ENCODE results near the gene NFASC. TPM values are rescaled to one million over a fixed set of nuclear protein-coding genes. Genes with fewer than 3 reads are reported as not detected.

NFASC gene
- polyA plus RNA-seq, 1 donor from 2014 or later = 0.50 TPM

DNA sequence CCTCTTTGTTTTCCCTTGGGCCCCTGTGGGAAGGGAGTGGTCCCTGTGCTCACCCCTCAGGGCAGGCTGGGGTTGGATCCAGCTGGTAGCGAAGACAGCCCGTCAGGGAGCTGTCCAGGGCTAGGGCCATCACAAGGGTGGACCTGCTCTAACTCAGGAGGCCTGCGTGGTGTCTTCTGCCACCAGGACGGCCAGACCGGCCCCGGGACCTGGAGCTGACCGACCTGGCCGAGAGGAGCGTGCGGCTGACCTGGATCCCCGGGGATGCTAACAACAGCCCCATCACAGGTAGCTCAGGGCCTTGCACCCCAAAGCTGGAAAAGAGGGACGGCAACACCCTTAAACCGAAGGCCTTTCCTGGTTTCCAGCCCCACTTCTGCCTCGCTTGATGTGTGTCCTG is 108.1 kb downstream of the NFASC start:
- Mint-ChIP-seq H3K27me3 (peaks cover 16% of the 10 kb centered on the region), H3K4me3 (peak overlapping the region in 1 of 4 donors; percentile 65), H3K27ac (no peak overlapping the region)

DNA sequence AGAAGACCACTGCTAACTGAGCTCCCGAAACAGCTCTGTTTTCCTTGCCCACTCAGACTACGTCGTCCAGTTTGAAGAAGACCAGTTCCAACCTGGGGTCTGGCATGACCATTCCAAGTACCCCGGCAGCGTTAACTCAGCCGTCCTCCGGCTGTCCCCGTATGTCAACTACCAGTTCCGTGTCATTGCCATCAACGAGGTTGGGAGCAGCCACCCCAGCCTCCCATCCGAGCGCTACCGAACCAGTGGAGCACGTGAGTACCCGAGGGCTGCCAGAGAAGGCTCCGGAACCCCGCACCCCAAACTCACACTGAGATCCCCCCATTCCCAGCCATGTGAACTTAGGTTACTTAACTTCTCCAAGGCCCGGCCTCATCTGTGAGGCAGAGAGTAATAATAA is 108.6 kb downstream of the NFASC start:
- no peak overlapping the region for H3K27ac Mint-ChIP-seq
- peak overlapping the region in 2 of 4 donors; percentile 11 to 65 for H3K4me3 Mint-ChIP-seq
- peaks cover 2% of the 10 kb centered on the region for H3K36me3 Mint-ChIP-seq
- H3K27me3 Mint-ChIP-seq = peaks cover 14% of the 10 kb centered on the region
- H3K4me1 Mint-ChIP-seq = peaks cover 10 to 23% (median 12%) of the 10 kb centered on the region in 3 donors
- H3K9me3 Mint-ChIP-seq = no peaks in the 10 kb centered on the region

More for the DNA sequence above, 108.1 kb downstream of the NFASC start:
- H3K36me3 Mint-ChIP-seq = peaks cover 2% of the 10 kb centered on the region
- H3K9me3 Mint-ChIP-seq = no peaks in the 10 kb centered on the region
- H3K4me1 Mint-ChIP-seq = peaks cover 10 to 23% (median 12%) of the 10 kb centered on the region in 3 donors

DNA sequence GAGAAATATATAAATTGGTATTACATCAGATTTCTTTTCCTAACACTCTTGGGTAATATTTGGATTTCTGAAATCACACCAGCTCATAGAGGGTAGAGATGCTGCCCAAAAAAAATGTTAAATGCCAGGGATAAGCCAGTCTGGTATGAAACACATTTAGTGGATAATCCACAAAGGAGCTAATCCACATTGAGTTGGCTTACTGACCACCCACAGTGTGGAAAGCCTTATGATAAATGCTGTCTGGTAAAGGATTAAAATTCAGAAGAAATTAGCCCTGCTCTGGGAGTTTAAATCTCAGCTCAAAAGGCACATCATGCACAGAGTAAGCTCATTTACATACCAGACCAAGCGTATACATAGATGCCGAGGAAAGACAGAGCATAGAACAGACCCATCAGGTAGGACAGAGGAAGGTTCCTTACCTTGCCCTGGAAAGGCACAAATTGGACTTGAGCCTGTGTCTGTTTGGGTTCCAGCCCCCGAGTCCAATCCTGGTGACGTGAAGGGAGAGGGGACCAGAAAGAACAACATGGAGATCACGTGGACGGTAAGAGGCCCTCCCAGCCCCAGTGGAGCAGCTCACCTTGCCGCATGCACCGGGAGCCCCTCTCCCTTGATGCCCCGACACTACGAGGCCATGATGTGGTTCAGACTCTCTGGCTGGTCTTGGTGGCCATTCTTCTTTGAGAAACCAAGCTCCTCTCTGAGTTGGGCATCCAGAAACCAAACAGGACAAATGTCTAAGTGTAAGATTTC is 109.4 kb downstream of the NFASC start:
- H3K4me3 Mint-ChIP-seq = no peak overlapping the region
- H3K27ac Mint-ChIP-seq = no peak overlapping the region
- peaks cover 15% of the 10 kb centered on the region for H3K27me3 Mint-ChIP-seq
- peaks cover 2% of the 10 kb centered on the region for H3K36me3 Mint-ChIP-seq
- peaks cover 10 to 23% (median 12%) of the 10 kb centered on the region in 3 donors for H3K4me1 Mint-ChIP-seq
- no peaks in the 10 kb centered on the region for H3K9me3 Mint-ChIP-seq

DNA sequence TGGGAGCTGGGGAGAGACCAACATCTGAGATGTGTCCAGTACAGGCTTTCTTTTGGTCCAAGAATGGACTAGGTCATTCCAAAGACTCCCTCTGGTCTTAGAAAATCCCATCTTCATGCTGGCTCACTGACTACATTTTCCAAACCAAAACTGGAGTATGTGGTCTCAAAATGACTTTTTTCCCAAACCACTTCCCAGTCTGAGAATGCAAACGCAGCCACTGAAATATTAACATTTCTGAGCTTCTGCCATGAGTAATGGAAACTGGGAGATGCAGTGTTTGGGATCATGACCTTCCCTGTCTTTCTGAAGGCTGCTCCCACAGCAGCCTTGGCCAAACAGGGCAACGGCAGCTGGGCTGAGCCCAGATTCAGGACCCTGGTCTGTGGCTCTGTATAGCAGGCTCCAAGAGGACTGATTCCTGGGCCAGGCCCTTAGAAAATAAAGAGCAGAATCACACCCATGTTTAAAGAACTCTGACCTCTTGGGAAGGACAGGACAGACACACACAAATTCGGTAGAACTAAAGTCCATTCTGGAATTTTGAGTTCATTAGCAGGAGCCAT is 110.3 kb downstream of the NFASC start:
- Mint-ChIP-seq H3K4me3 (no peak overlapping the region), H3K9me3 (no peaks in the 10 kb centered on the region), H3K4me1 (peaks cover 10 to 22% (median 12%) of the 10 kb centered on the region in 3 donors)

DNA sequence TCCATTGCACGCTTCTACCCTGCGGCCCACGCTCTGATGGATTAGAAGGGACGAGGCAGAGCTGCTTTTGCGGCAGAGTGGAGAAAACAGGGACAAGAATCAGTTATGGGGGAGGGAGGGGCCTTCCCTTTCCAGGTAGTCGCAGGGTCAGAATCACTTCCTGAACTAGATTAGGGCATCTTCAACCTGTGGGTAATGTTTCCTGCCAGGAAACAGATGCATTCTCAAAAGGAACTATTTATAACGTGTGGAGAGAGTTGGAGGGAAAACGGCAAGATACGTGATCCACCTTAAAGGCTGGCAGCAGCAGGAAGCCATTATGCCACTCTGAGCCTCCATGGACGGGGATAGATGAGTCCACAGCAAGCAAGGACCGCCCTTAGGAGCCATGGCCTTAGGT is 112.5 kb downstream of the NFASC start:
- H3K27me3 Mint-ChIP-seq = peaks cover 14% of the 10 kb centered on the region
- H3K27ac Mint-ChIP-seq = no peak overlapping the region

More for the DNA sequence above, 110.3 kb downstream of the NFASC start:
- peaks cover 19% of the 10 kb centered on the region for H3K27me3 Mint-ChIP-seq
- H3K36me3 Mint-ChIP-seq = peaks cover 2% of the 10 kb centered on the region
- H3K27ac Mint-ChIP-seq = no peak overlapping the region

DNA sequence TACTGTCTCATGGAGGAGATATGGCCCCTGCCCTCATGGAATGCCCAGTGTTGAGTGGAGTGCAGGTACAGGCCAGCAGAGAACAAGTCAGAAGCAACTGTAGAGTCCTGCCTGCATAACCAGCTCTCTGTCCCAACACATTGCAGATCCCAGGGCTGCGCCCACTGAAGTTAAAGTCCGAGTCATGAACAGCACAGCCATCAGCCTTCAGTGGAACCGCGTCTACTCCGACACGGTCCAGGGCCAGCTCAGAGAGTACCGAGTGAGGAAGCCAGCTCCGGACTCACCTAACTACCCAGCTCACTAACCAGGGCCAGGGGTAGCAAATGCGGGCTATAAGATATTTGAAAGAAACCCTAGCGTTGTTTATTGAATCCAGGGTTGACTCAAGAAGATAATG is 113.2 kb downstream of the NFASC start:
- Mint-ChIP-seq H3K27me3 (peaks cover 14% of the 10 kb centered on the region), H3K9me3 (no peaks in the 10 kb centered on the region), H3K4me3 (no peak overlapping the region), H3K4me1 (peaks cover 8 to 11% (median 10%) of the 10 kb centered on the region in 3 donors), H3K27ac (no peak overlapping the region), H3K36me3 (peaks cover 2% of the 10 kb centered on the region)

More for the DNA sequence above, 112.5 kb downstream of the NFASC start:
- peak overlapping the region in 1 of 4 donors; percentile 63 for H3K4me3 Mint-ChIP-seq
- peaks cover 8 to 11% (median 10%) of the 10 kb centered on the region in 3 donors for H3K4me1 Mint-ChIP-seq
- H3K36me3 Mint-ChIP-seq = peaks cover 2% of the 10 kb centered on the region
- no peaks in the 10 kb centered on the region for H3K9me3 Mint-ChIP-seq

DNA sequence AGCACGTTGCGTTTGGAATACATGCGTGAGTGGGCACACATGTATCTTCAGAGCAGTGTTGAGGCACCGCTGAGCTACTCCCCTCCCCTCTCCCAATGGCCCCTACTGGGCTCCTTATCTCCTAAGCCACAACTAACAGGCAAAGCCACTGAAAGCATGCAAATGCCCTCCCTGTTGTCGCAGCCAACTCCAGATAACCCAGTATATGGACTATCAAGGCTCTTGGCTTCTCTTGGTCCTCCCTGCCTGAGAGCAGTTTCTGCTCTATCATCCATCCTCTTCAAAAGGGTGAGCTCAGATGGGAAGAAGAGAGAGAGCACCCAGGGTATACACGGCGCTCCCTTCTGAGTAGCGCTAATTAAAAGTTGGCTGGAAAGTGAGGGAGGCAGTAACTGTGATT is 113.8 kb downstream of the NFASC start:
- H3K9me3 Mint-ChIP-seq = no peaks in the 10 kb centered on the region
- peaks cover 8 to 11% (median 10%) of the 10 kb centered on the region in 3 donors for H3K4me1 Mint-ChIP-seq
- H3K27me3 Mint-ChIP-seq = peaks cover 14% of the 10 kb centered on the region
- H3K4me3 Mint-ChIP-seq = no peak overlapping the region
- no peak overlapping the region for H3K27ac Mint-ChIP-seq
- peaks cover 2% of the 10 kb centered on the region for H3K36me3 Mint-ChIP-seq

DNA sequence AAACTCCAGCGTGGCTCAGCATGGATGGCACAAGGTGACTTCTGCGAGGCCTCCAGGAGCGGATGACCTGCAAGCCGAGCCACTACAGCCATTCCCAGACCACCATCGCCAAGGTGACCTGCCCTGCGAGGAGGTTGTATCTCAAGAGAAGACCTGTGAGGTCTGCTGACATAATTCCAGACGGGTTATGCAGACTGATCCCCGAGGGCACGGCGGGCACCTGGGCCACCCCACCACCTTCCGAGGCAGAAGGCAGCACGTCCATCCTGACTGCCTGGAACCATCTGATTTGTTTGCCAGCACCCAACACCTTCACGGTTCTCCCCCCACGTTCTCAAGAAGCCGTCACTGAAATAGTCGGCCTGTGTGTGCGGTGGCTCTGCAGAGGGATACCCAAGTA is 115.5 kb downstream of the NFASC start:
- H3K4me1 Mint-ChIP-seq = peaks cover 8 to 13% (median 10%) of the 10 kb centered on the region in 3 donors
- no peaks in the 10 kb centered on the region for H3K9me3 Mint-ChIP-seq
- no peaks in the 10 kb centered on the region for H3K36me3 Mint-ChIP-seq
- H3K27ac Mint-ChIP-seq = no peak overlapping the region
- no peak overlapping the region for H3K4me3 Mint-ChIP-seq
- H3K27me3 Mint-ChIP-seq = peaks cover 11% of the 10 kb centered on the region

DNA sequence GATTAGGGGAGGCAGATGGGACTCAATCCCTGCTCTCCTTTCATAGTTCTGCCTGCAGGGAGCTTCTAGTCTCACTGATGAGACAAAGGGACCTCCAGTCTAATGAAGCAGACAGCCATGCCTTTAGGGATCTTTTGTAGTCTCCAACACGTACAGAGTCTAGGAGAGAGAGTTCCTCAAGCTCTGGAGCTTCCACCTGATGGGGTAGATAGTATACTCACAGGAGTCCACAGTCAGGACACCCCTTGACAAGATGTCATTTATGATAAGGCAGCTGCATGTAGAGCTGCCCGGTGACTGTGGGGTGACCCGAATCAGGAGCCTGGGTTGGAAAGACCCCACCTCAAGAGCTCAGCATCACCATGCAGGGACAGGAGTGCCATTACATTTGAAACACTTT is 117.0 kb downstream of the NFASC start:
- Mint-ChIP-seq H3K9me3 (no peaks in the 10 kb centered on the region), H3K27me3 (peaks cover 9% of the 10 kb centered on the region), H3K27ac (no peak overlapping the region), H3K4me1 (peaks cover 7 to 17% (median 9%) of the 10 kb centered on the region in 3 donors), H3K36me3 (no peaks in the 10 kb centered on the region), H3K4me3 (no peak overlapping the region)

DNA sequence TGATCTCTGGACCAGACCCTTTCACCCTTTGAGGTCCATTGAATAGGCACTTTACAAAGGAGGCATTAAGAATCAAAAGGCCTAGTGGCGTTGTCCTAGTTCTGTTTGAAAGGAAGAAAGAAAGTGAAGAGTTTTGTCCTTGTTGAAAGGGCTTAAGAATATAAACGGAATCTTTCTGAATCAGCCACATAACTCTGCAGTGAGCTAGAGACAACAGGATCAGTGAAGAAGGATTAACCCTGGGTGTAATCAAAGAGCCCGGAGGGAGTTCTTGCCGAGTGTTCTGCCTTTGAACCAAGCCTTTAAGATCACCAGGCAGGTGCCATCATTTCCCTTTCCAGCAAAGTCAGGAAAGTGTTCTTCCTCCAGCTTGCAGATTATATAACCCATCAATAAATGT is 117.5 kb downstream of the NFASC start:
- Mint-ChIP-seq H3K36me3 (no peaks in the 10 kb centered on the region), H3K27me3 (peaks cover 7% of the 10 kb centered on the region), H3K9me3 (no peaks in the 10 kb centered on the region), H3K27ac (no peak overlapping the region), H3K4me1 (peaks cover 2 to 16% (median 6%) of the 10 kb centered on the region in 3 donors), H3K4me3 (no peak overlapping the region)

DNA sequence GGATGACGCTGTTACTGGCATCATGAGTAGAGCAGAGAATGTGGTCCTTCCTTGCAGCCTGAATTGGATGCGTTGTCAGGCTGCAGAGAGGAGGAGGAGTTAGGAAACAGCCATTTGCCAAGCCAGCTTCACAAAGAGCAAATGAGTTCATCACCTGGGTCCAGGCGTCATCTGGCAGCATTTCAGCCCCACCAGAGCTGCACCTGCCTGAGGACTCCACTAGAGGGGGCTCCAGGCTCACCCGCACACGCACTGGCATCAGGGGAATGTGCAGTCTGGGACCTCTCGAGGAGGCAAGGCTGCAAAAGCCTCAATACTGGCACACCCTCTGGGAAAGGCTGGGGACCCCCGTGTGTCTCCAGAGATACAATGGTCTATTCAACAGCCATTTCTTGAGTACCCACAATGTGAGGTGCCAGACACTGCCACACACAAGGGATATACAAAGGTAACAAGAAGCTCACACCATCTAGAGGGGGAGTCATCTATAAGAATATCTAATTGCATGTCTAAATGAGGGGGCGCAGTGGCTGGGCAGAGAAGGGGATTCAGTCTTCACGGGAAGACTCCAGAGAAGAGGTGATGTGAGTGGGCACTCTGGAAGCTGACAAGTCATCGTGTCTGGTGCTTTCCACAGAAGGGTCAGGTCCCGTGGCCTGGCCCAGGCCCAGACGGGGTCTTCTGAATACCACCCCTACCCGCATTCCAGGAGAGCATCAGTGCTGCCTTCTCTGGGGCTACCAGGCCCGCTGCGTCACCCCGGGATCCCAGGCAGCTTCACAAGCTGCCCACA is 118.8 kb downstream of the NFASC start:
- Mint-ChIP-seq H3K36me3 (no peaks in the 10 kb centered on the region), H3K4me1 (peaks cover 5 to 13% (median 7%) of the 10 kb centered on the region in 3 donors), H3K27me3 (peaks cover 7% of the 10 kb centered on the region), H3K27ac (no peak overlapping the region), H3K9me3 (no peaks in the 10 kb centered on the region), H3K4me3 (no peak overlapping the region)

DNA sequence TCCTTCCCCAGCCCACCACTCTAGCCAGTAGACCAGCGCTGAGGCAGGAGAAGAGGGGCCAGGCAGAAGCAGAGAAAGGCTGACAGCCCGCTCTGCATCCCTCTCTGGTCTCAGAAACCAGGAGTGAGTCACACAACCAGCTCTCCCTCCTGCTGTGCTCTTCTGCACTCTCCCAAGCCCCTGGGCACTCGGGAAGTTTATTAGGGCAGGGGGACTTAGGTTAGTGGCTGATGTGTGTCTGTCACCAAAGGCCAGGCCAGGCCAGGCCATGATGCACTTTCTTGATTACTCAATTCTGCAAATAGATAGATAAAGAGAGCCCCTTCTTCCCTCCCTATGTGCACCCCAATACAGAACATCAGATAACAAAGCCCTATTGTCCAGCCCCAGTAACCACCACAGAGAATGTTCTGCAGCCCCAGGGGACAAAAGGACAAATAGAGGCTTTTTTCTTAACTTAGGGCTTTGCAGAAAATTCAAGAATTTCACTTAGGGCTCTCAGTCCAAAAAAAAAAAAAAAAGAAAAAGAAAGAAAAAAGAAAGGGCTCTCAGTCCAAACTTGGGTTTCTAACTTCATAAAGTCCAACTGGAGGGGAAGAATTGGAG is 119.5 kb downstream of the NFASC start:
- peaks cover 5 to 13% (median 7%) of the 10 kb centered on the region in 3 donors for H3K4me1 Mint-ChIP-seq
- H3K9me3 Mint-ChIP-seq = no peaks in the 10 kb centered on the region
- no peak overlapping the region for H3K27ac Mint-ChIP-seq
- H3K4me3 Mint-ChIP-seq = no peak overlapping the region
- H3K36me3 Mint-ChIP-seq = no peaks in the 10 kb centered on the region
- H3K27me3 Mint-ChIP-seq = peaks cover 5% of the 10 kb centered on the region

DNA sequence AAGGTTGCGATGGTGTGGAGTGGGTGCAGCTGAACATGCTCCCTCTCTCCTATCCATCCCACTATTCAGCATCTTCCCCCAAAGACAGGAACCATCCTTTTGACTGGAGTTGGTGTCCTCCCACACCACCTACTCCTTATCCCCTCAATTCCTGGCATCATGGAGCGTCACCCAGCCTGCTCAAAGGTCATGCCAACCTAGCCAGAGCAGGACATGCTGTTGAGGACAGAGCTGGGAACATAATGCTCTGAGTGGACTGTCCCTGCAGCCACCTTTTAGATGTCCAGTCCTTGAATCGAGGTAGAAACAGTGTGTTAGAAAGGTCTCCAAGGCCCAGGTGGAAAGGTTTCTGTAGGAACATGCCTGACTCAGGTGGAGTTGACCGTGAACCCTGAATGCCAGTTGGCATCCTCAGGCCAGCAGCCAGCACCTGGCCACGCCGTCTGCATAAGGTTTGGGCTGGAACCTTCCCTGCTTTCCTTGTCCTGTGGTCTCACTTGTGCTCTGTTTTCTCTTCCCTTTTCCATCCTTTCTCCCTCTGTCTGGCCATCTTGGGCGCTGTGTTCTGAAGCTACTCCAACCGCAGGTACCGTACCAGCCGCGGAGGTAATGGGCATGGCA is 120.2 kb downstream of the NFASC start:
- peaks cover 2% of the 10 kb centered on the region for H3K27me3 Mint-ChIP-seq
- peak overlapping the region in 1 of 3 donors; percentile 57 for H3K27ac Mint-ChIP-seq
- H3K4me1 Mint-ChIP-seq = peaks cover 5 to 13% (median 7%) of the 10 kb centered on the region in 3 donors
- no peaks in the 10 kb centered on the region for H3K36me3 Mint-ChIP-seq
- no peak overlapping the region for H3K4me3 Mint-ChIP-seq
- no peaks in the 10 kb centered on the region for H3K9me3 Mint-ChIP-seq

DNA sequence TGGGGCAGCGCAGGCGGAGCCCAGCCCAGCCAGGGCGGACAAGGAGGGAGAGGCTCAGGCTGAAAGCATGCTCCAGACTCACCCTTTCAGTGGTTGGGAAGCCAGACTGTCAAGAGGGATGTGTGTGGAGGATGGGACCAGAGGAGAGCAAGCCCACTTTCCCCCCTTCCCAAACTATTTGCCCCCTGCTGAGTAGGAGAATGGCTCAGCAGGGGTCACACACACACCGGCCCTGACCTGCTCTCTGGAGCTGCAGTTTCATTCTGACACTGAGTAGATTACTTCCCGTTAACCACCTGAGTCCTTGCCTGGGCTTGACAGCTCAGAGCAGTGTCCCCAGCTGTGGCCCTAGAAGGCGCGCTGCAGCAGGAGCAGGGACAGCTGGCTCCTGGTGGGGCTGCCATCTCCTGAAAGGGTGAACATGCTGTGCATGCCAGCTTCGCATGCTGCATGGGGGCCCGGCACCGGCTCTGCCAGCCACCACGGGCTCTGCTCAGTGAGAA is 120.7 kb downstream of the NFASC start:
- no peaks in the 10 kb centered on the region for H3K36me3 Mint-ChIP-seq
- H3K4me3 Mint-ChIP-seq = no peak overlapping the region
- H3K27me3 Mint-ChIP-seq = peaks cover 2% of the 10 kb centered on the region
- peak overlapping the region in 1 of 3 donors; percentile 57 for H3K27ac Mint-ChIP-seq
- no peaks in the 10 kb centered on the region for H3K9me3 Mint-ChIP-seq
- H3K4me1 Mint-ChIP-seq = peaks cover 5 to 13% (median 7%) of the 10 kb centered on the region in 3 donors
